NCI-H128 (cell line): ENCODE measurements around the gene PTPN3.

Experiments
- DNase-seq: peaks from one replicate; lab custom pipeline; 2025; ENCODE audit not compliant: unreplicated experiment; lab: John Stamatoyannopoulos, UW

The PTPN3 gene

GRCh38 chr9:109476642-109477257 lies 21.4 kb downstream of the PTPN3 start:
- DNase-seq = no peak

DNA sequence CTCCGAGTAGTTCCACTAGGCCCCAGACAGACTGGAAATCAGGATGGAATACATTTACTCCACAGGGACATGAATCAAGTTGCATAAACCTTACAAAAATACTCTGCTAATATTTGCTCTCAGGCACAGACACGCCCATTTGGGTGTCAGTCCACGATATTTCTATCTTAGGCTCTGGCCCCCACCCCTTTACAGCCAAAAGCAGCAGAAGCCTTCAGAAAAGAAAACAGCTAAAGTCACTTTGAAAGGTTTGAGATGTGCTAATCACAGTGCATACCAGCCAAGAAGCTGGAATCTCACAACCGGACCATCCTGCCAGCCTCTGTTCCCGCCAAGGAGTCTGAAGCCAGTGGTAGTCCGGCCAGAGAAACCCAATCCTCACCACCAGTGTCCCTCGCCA lies 22.6 kb downstream of the PTPN3 start:
- DNase-seq = no peak

- no peak for DNase-seq
Observed at GRCh38 chr9:109474944-109475343, 23.2 kb downstream of the PTPN3 start.

DNA sequence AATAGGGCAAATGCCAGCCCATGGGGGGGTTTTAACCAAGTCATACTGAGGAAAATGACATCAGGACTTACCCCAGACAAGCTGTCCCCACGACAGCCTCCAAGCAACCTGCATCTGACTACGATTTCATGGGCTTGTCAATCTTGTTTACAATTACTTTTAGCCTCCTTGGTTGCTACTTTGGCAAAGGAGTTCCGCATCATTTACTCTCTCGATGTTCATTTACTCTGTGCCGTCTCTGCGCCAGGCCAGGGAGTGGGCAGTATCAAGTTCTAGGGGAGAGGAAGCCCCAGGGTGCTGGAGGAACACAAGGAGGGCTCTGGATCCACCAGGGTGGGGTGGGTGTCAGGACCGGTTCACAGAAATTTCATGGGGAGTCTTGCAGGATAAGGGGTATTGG lies 23.9 kb downstream of the PTPN3 start:
- no peak for DNase-seq

DNA sequence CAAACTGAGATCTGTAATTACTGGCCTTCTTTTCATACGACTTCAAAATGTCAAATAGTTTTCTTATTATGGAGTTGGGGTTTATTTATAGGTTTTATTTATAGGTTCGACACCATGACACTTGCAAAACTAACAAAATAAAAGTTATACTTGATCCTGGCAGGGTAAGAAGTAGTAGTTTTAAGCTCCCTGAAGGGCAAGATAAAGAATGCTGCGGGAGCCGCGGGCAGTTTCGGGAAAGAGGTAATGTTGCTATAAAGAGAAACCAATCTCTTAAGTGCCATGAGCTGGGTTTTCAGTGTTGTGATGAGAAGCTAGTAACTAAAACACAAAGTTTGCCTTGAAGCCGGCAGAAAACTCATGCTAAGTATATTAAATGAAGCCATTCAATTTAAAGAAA lies 24.8 kb downstream of the PTPN3 start:
- no peak for DNase-seq

DNA sequence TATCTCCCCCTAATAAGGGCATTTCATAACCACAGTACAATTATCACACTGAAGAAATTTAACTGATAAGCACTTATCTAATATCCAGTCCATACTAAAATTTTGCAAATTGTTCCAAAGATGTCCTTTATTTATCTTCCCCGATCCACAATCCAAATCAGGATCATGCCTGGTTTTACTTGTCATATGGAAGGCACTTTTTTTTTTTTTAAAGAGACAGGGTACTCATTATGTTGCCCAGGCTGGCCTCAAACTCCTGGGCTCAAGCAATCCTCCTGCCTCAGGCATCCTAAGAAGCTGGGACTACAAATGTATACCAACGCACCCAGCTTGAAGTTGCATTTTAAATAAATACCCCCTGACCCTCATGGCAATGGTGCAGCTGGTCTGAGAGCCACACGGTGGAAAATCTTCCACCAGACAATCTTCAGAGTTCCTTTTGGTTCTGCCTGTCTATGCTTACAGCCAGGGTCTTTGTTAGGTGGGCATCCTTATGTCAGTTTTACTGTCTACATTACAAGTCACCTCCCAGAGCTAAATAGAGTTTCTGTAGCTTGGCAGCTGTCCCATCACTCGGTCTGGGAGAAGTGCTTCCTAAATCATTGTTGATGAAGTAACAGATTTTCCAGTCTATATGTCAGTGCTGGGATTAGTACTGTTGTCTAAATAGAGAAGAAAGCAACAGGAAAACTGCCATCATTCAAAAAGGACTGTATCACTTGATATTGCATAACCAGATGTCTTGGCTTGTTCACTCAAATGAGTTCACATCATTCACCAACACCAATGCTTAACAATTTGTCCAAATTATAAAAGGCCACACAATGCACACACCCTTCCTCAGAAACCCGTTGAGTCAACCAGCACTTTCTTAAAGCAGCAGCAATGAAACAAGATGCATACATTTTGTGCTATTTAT lies 26.4 kb downstream of the PTPN3 start:
- no peak for DNase-seq

- peak; percentile 32 for DNase-seq
Observed at GRCh38 chr9:109469646-109470358, 28.3 kb downstream of the PTPN3 start.

DNA sequence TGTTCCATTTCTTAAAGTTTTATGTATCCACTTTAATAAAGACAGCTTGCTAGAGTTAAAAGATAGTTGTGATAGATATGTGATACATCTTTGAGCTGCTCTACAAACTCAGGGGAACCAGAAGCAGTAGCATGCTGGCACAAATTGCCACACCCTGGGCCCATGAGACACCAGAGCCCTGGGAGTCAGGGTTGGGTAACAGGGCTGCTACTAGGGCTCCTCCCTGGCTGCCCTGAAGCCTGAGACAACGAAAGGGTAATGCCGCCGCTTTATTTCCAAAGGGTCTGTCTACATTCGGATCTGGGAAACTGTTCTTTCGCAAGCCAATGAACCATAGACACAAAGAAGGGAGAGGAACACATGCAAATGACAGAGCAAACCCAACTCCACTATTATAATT lies 29.2 kb downstream of the PTPN3 start:
- DNase-seq = no peak

DNA sequence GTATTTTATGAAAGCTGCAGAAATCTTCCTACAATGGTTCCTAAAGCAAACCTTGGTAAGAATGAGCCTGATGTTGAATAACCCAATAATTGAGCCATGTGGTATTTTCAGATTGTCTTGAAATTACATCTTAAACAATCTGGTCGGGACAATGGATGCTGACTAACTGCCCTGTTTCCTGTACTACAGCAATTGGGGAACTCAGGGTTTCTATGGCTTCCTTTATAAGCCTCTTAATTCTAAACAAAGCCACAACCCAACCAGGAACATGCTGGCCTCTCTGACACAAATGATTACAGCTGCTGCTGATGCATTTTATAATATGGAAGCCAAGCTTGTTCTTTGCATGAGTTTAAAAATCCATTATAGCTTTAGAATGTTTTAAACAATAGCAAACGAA lies 30.2 kb downstream of the PTPN3 start:
- DNase-seq = no peak

GRCh38 chr9:109466623-109467590 lies 31.2 kb downstream of the PTPN3 start:
- no peak for DNase-seq

DNA sequence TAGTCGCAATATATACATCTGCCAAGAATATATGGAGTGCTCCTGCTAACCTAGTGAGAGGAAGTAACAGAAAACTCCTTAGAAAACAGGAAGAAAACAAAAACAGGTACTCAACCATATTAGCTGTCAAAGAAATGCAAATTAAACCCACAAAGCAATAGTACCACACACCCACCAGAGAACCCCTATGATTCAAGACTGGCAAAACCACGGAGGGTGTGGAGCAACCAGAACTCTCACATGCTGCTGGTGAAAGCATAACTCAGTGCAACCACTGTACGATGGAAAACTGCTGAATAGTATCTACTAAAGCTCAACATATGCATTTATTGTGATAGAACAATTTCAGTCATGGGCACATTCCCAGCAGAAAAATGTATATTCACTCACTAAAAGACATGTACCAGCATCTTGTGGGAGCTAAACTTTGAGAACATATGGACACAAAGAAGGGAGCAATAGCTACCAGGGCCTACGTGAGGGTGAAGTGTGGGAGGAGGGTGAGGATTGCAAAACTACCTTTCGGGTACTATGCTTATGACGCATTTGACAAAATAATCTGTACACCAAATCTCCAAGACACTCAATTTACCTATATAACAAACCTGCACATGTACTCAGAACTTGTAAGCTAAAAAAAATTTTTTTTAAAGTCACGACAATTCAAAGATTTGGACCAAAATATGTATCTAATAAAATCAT lies 34.0 kb downstream of the PTPN3 start:
- no peak for DNase-seq

GRCh38 chr9:109460576-109460975 lies 37.5 kb downstream of the PTPN3 start:
- no peak for DNase-seq

GRCh38 chr9:109459423-109459822 lies 38.7 kb downstream of the PTPN3 start:
- no peak for DNase-seq

DNA sequence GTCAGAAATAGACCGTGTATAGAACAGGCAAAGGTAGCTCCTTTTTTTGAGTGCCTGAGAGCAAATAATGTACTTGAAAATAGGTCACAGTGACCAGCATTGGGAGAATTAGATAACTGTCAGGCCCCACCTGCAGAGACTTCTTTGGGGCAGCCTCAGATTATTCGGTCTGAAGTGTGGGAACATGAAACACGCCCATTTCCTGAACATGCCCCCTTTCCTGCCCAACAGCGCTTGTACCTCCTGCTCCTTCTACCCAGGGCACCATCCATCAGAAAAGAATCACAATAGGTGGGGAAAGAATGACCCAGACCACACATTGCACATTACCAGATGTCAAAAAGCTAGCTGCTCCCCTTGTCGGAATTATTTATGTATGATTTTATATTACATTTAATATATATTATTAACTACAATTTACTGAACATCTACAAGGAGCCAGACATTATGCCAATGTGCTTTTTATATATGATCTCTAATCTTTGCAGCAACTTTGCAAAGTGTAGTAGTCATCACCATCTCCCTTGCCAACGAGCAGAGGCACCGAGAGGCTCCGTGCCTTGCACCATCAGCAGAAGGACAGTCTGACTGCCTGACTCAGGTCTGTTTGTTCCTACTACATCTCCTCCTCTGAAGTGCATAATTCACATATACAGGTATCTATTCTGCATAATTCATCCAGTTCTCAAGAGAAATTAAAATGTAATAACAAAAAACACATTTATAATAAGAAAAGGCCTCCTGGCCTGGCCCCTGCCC lies 39.5 kb downstream of the PTPN3 start:
- DNase-seq = no peak

DNA sequence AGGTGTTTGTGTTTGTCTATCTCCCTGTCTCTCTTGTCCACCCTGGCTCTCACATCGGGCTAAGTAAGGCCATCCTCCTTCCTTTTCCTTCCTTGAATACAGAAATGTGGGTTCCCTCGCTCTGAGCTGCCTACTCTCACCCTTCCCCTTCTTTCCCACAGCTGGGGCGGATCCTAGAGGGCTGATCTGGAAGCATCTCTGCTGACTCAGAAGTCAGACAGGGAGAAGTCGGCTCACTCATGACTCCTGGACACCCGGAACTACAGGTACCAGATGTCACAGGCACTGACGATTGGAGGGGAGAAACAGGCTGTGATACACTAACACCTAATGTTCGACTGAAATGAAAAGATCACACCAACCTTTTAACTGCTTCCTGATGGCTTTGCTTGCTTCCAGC lies 41.3 kb downstream of the PTPN3 start:
- no peak for DNase-seq

- no peak for DNase-seq
Observed at GRCh38 chr9:109455861-109456260, 42.2 kb downstream of the PTPN3 start.

DNA sequence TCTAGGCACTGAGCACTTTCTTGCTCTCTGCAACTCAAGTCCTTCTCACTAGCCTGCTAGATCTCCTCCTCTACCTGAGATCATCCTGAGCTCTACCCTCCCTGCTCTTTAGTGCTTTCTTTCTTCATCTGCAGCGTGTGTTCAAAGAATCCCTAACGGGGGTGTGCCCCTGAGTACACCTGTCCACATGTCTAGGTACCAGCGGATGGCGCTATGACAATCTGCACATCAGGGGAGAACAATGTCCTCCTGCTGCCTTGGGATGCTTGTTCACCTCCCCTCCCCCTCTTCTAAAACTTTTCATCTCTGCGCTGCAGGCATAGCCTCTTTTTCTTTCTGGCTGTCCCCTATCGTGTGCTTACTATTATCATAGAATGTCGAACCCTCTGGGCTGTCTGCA lies 42.7 kb downstream of the PTPN3 start:
- no peak for DNase-seq

GRCh38 chr9:109454601-109455155 lies 43.4 kb downstream of the PTPN3 start:
- no peak for DNase-seq

- DNase-seq = no peak
Observed at GRCh38 chr9:109454041-109454440, 44.1 kb downstream of the PTPN3 start.
